Measurements from ENCODE around the gene EHMT2.

DNA sequence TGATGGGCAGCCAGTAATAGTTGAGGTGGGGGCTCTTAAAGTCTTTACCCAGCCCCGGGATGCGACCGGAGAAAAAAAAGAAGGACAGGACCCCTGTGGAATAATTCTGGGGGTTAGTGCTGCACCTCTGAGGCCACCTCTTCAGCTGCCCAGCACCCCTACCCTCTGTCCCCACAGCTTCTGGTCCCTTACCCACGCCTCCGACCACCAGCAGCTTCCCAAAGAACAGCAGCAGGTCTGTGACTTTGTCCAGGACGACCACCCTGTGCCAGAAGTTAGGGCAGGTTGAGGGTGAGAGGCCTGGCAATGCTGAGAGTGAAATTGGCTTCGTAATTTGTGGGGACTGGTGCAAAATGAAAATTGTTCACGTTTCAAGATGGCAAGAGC, 32.7 kb downstream of the EHMT2 start:
- TF ChIP-seq, protein P1, sequence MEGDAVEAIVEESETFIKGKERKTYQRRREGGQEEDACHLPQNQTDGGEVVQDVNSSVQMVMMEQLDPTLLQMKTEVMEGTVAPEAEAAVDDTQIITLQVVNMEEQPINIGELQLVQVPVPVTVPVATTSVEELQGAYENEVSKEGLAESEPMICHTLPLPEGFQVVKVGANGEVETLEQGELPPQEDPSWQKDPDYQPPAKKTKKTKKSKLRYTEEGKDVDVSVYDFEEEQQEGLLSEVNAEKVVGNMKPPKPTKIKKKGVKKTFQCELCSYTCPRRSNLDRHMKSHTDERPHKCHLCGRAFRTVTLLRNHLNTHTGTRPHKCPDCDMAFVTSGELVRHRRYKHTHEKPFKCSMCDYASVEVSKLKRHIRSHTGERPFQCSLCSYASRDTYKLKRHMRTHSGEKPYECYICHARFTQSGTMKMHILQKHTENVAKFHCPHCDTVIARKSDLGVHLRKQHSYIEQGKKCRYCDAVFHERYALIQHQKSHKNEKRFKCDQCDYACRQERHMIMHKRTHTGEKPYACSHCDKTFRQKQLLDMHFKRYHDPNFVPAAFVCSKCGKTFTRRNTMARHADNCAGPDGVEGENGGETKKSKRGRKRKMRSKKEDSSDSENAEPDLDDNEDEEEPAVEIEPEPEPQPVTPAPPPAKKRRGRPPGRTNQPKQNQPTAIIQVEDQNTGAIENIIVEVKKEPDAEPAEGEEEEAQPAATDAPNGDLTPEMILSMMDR (IDR thresholded peaks at IDR 0.05; ENCODE audit: low read depth, low read length) = no peak
- TF ChIP-seq EZH2phosphoT487 (IDR thresholded peaks at IDR 0.05; ENCODE audit: low read depth) = no peak

Data from OCI-LY3 (cell line).